ENCODE data around the gene PARD3. TPM values are rescaled to one million over a fixed set of nuclear protein-coding genes. Genes with fewer than 3 reads are reported as not detected.

PARD3 gene
- total and polyA plus RNA-seq, 10 of the 15 experiments (the other 5 are each of a cell fraction or from before 2014, with no cell fraction given): 2.6 to 43.1 (median 13.9) TPM

GRCh38 chr10:34155812-34156211 lies 659.3 kb downstream of the PARD3 start:
- FAIRE-seq (no peak), ATAC-seq (no peak), DNase-seq (ENCODE audit: low read depth, low spot score) (no peak)
- Histone ChIP-seq H3K36me3 (ENCODE audit: control insufficient read depth in 2 of 2, insufficient read depth in 2 of 2, low read length in 1 of 2) (no peaks in the 10 kb centered on the region), H3K4me2 (ENCODE audit: control insufficient read depth, insufficient read depth) (no peak overlapping the region), H3K27ac (ENCODE audit: control insufficient read depth, insufficient read depth) (no peak overlapping the region), H3K4me3 (no peak overlapping the region), H3K9me3 (replicated peaks; ENCODE audit: control insufficient read depth, insufficient read depth, low read length) (no peaks in the 10 kb centered on the region), H3K9ac (ENCODE audit: control insufficient read depth, insufficient read depth, low read length) (no peak overlapping the region), H3K4me1 (ENCODE audit: control insufficient read depth, insufficient read depth, low read length) (no peaks in the 10 kb centered on the region), H4K20me1 (ENCODE audit: control insufficient read depth, insufficient read depth) (no peaks in the 10 kb centered on the region), H3K27me3 (replicated peaks in 1 of 2; ENCODE audit: control insufficient read depth in 2 of 2, insufficient read depth in 2 of 2, low read length in 1 of 2) (no peaks in the 10 kb centered on the region), H2AFZ (ENCODE audit: control insufficient read depth, low read depth, low read length) (no peak overlapping the region), H3K79me2 (ENCODE audit: control insufficient read depth, insufficient read depth, low read length) (no peaks in the 10 kb centered on the region)
- BruUV-seq (replicated peaks): no TSS peak
- POLR2A ChIA-PET: no interaction called here
- RAD21 ChIA-PET (ENCODE audit: unreplicated experiment): interaction anchor here (1.4 kb wide), 1 partner anchor 53 kb away, joined by 4 read pairs; no protein-coding TSS in a partner anchor
- 19% methylated on average over 3 of the region's 3 CpGs for WGBS (ENCODE audit: insufficient coverage, insufficient replicate concordance, low lambda C conversion rate, missing lambda C conversion rate)
- in situ Hi-C loops (cut with MboI) (no loop called here), intact Hi-C loops (cut with micrococcal nuclease; ENCODE audit: unreplicated experiment) (loop anchor here (10.0 kb wide), 1 partner anchor 229 kb away; no protein-coding TSS in a partner anchor)
- CTCF ChIA-PET: interaction anchor here (1.4 kb wide), 1 partner anchor 30 kb away, joined by 4 read pairs; no protein-coding TSS in a partner anchor
- SMC1A ChIA-PET (ENCODE audit: uncharacterized antibody, unreplicated experiment): interaction anchor here (0.9 to 2.2 kb wide), 4 partner anchors 10 to 18 kb away, joined by 3 to 8 read pairs (median 4); no protein-coding TSS in a partner anchor
- TF ChIP-seq MXI1 (IDR thresholded peaks at IDR 0.05; ENCODE audit: low read depth, low read length) (no peak), MYC (IDR thresholded peaks at IDR 0.05; ENCODE audit: insufficient read depth, insufficient read length, insufficient replicate concordance, low read length, severe bottlenecking) (no peak), LARP7 (IDR thresholded peaks at IDR 0.05) (no peak), TAF1 (IDR thresholded peaks at IDR 0.05; ENCODE audit: borderline replicate concordance, low read depth, low read length) (no peak), ZNF592 (IDR thresholded peaks at IDR 0.05) (no peak), TARDBP (IDR thresholded peaks at IDR 0.05; ENCODE audit: borderline replicate concordance) (no peak), E2F4 (IDR thresholded peaks at IDR 0.05; ENCODE audit: low read depth, low read length) (no peak), ZSCAN29 (IDR thresholded peaks at IDR 0.05) (no peak), PRDM15 (CRISPR knock-in tag; IDR thresholded peaks at IDR 0.05) (no peak), MTA2 (IDR thresholded peaks at IDR 0.05; ENCODE audit: low read depth) (no peak), REST (IDR thresholded peaks at IDR 0.05; ENCODE audit: low read depth, low read length) (no peak)

Measured in GM12878 (cell line).